SK-N-SH (cell line): ENCODE results near the gene SIRPD. TPM values are rescaled to one million over a fixed set of nuclear protein-coding genes. Genes with fewer than 3 reads are reported as not detected.

Source experiments
- CTCF ChIA-PET: fragments of 300-600, 350-600 bp; formaldehyde crosslinking; extraction: SDS; loops from one replicate; lab custom pipeline; 2021; lab: Yijun Ruan, JAX
- POLR2A ChIA-PET: fragments of 350-600 bp; sonication (Branson Sonifier 250); formaldehyde crosslinking; extraction: SDS; loops from one replicate; lab custom pipeline; 2020; ENCODE audit warnings: antibody characterized with exemption, inconsistent platforms; lab: Yijun Ruan, JAX
- DNase-seq: peaks from one replicate; pipeline ENCODE4 v3.0.0; 2012
- H2AFZ ChIP-seq: fragments of 200-600 bp; sonication (generic); 2 replicates; pipeline ENCODE4 v1.8.1; 2016; ENCODE audit warnings: antibody characterized with exemption, mild to moderate bottlenecking, low read depth
- H3F3A ChIP-seq: fragments of 200-600 bp; sonication (generic); replicated peaks from 2 replicates; pipeline ENCODE3; 2016; ENCODE audit warnings: antibody characterized with exemption, mild to moderate bottlenecking; ENCODE audit not compliant: insufficient read depth
- H3K27ac ChIP-seq, 2 experiments: fragments of 200-500 bp in 1 of 2; fragments of 200-600 bp in 1 of 2; sonication (Bioruptor generic) in 1 of 2; sonication (generic), shearing (Covaris generic) in 1 of 2; 2 replicates each; pipeline versions ENCODE4 v1.5.1 to v1.6.1; 2014 to 2016; ENCODE audit warnings: low read depth in 2 of 2, inconsistent platforms in 1 of 2, low read length in 1 of 2, mild to moderate bottlenecking in 1 of 2, mixed read lengths in 1 of 2
- H3K27me3 ChIP-seq: fragments of 200-600 bp; sonication (generic), shearing (Covaris generic); 2 replicates; pipeline ENCODE4 v1.6.1; 2016; ENCODE audit warnings: mixed run types; ENCODE audit not compliant: insufficient read depth
- H3K36me3 ChIP-seq, 2 experiments: fragments of 200-500 bp in 1 of 2; fragments of 200-600 bp in 1 of 2; sonication (Bioruptor generic) in 1 of 2; sonication (generic) in 1 of 2; replicated peaks in 1 of 2; 2 replicates each; pipeline versions ENCODE3 to v1.5.1; 2014 to 2016; ENCODE audit warnings: low read length in 1 of 2, mild to moderate bottlenecking in 1 of 2; ENCODE audit not compliant: insufficient read depth in 2 of 2, control insufficient read depth in 1 of 2
- H3K4me1 ChIP-seq, 2 experiments: fragments of 200-500 bp in 1 of 2; fragments of 200-600 bp in 1 of 2; sonication (Bioruptor generic) in 1 of 2; sonication (generic), shearing (Covaris generic) in 1 of 2; 2 replicates each; pipeline versions ENCODE4 v1.5.1 to v1.6.1; 2014 to 2016; ENCODE audit warnings: low read depth in 1 of 2, low read length in 1 of 2, mixed run types in 1 of 2; ENCODE audit not compliant: insufficient read depth in 2 of 2, control insufficient read depth in 1 of 2
- H3K4me2 ChIP-seq: fragments of 200-600 bp; sonication (generic), shearing (Covaris generic); 2 replicates; pipeline ENCODE4 v1.6.1; 2017; ENCODE audit warnings: mixed run types
- H3K4me3 ChIP-seq, 2 experiments: fragments of 200-500 bp in 1 of 2; fragments of 200-600 bp in 1 of 2; sonication (Bioruptor generic) in 1 of 2; sonication (generic), shearing (Covaris generic) in 1 of 2; 2 replicates each; pipeline versions ENCODE4 v1.5.1 to v1.8.1; 2014 to 2016; ENCODE audit warnings: low read depth in 2 of 2, inconsistent platforms in 1 of 2, low read length in 1 of 2, mild to moderate bottlenecking in 1 of 2, mixed read lengths in 1 of 2, moderate library complexity in 1 of 2
- H3K79me2 ChIP-seq: fragments of 200-600 bp; sonication (generic); 2 replicates; pipeline ENCODE4 v1.8.1; 2017; ENCODE audit warnings: mild to moderate bottlenecking; ENCODE audit not compliant: insufficient read depth
- H3K9ac ChIP-seq: fragments of 200-600 bp; sonication (generic); 2 replicates; pipeline ENCODE4 v1.6.1; 2017; ENCODE audit warnings: mixed run types
- H3K9me2 ChIP-seq: fragments of 200-600 bp; sonication (generic); 2 replicates; pipeline ENCODE4 v1.6.1; 2017; ENCODE audit warnings: mixed run types
- H3K9me3 ChIP-seq: fragments of 200-600 bp; sonication (generic); 2 replicates; pipeline ENCODE4 v1.6.1; 2017; ENCODE audit warnings: mixed run types, mild to moderate bottlenecking, moderate library complexity
- H4K20me1 ChIP-seq: fragments of 200-600 bp; sonication (generic); 2 replicates; pipeline ENCODE4 v1.6.1; 2017; ENCODE audit warnings: mild to moderate bottlenecking, mixed run types; ENCODE audit not compliant: insufficient read depth
- CHD2 ChIP-seq: fragments of 150-350 bp; IDR thresholded peaks from 2 replicates; pipeline ENCODE4 v1.6.1; 2018; ENCODE audit warnings: low read length; ENCODE audit not compliant: partially characterized antibody
- EP300 ChIP-seq, 2 experiments: IDR thresholded peaks; 2 replicates each; pipeline versions ENCODE4 v1.4.0 to v1.6.1; 2012; ENCODE audit warnings: borderline replicate concordance in 1 of 2, low read depth in 1 of 2, low read length in 1 of 2
- EZH2phosphoT487 ChIP-seq: fragments of 200-600 bp; sonication (generic); IDR thresholded peaks from 2 replicates; pipeline ENCODE4 v1.6.1; 2017; ENCODE audit warnings: low read depth, mixed run types, mild to moderate bottlenecking, antibody characterized with exemption, moderate library complexity, borderline replicate concordance
- FOSL2 ChIP-seq: IDR thresholded peaks from 2 replicates; pipeline ENCODE4 v1.4.0; 2012; ENCODE audit warnings: low read depth, mild to moderate bottlenecking, moderate library complexity, borderline replicate concordance
- FOXJ3 ChIP-seq: sonication (generic); formaldehyde crosslinking; IDR thresholded peaks from 2 replicates; pipeline ENCODE4 v1.5.1; 2020; ENCODE audit warnings: mild to moderate bottlenecking, missing genetic modification reagents
- FOXM1 ChIP-seq: IDR thresholded peaks from 2 replicates; pipeline ENCODE4 v1.4.0; 2012; ENCODE audit warnings: low read depth, mild to moderate bottlenecking
- GABPA ChIP-seq: IDR thresholded peaks from 2 replicates; pipeline ENCODE4 v1.4.0; 2012; ENCODE audit warnings: low read depth, mild to moderate bottlenecking
- GATA2 ChIP-seq: sonication (generic); formaldehyde crosslinking; IDR thresholded peaks from 2 replicates; pipeline ENCODE4 v1.5.0; 2020; ENCODE audit warnings: mild to moderate bottlenecking, missing genetic modification reagents
- IRF3 ChIP-seq: fragments of 150-350 bp; IDR thresholded peaks from 2 replicates; pipeline ENCODE4 v1.6.1; 2016; ENCODE audit warnings: mild to moderate bottlenecking, low read depth, low read length
- JUND ChIP-seq: IDR thresholded peaks from 2 replicates; pipeline ENCODE4 v1.4.0; 2012
- MAX ChIP-seq: IDR thresholded peaks from 2 replicates; pipeline ENCODE4 v1.4.0; 2012; ENCODE audit warnings: low read depth
- MEF2A ChIP-seq: IDR thresholded peaks from 2 replicates; pipeline ENCODE4 v1.4.0; 2012; ENCODE audit warnings: low read depth, borderline replicate concordance
- PBX3 ChIP-seq: IDR thresholded peaks from 2 replicates; pipeline ENCODE4; 2012
- POLR2AphosphoS5 ChIP-seq: IDR thresholded peaks from 2 replicates; pipeline ENCODE4 v1.6.1; 2012; ENCODE audit warnings: low read depth, low read length
- REST ChIP-seq: IDR thresholded peaks from 2 replicates; pipeline ENCODE4 v1.6.1; 2012; ENCODE audit warnings: mild to moderate bottlenecking, low read depth, low read length, moderate library complexity
- SMC3 ChIP-seq: IDR thresholded peaks from 2 replicates; pipeline ENCODE4 v1.6.1; 2012; ENCODE audit warnings: low read depth, low read length, improper control_type of control experiment
- TAF1 ChIP-seq: IDR thresholded peaks from 2 replicates; pipeline ENCODE4 v1.6.1; 2012; ENCODE audit warnings: low read depth, mild to moderate bottlenecking, low read length, moderate library complexity, borderline replicate concordance
- TCF12 ChIP-seq: IDR thresholded peaks from 2 replicates; pipeline ENCODE4 v1.4.0; 2012
- TEAD4 ChIP-seq: IDR thresholded peaks from 2 replicates; pipeline ENCODE4 v1.4.0; 2012; ENCODE audit warnings: mild to moderate bottlenecking, borderline replicate concordance; ENCODE audit not compliant: insufficient read depth
- WGBS: methylation state at CpG from one replicate; pipeline ENCODE4 v1.1.6; 2017; ENCODE audit warnings: low lambda C conversion rate; 5-methylcytosine and 5-hydroxymethylcytosine counted together
- polyA plus RNA-seq, 3 experiments: library from polyadenylated mRNA; depleted of rRNA; stranded (reverse); fragments of >200 nt; gene quantifications; 2 replicates each; pipeline ENCODE4 v1.2.3, GENCODE V29; 2012

SIRPD gene
- polyA plus RNA-seq, 1 of the 3 experiments (the other 2 are of a cell fraction) = not detected

GRCh38 chr20:1507276-1507675, 50.2 kb downstream of the SIRPD start:
- H3K27me3 ChIP-seq = peaks cover 10% of the 10 kb centered on the region; the same call in 1 of the 2 replicates
- no peak overlapping the region for H3K9ac ChIP-seq
- H3K4me1 ChIP-seq = no peaks in the 10 kb centered on the region
- no peaks in the 10 kb centered on the region for H3K9me3 ChIP-seq
- H3K4me3 ChIP-seq = no peak overlapping the region
- WGBS = 53% methylated on average over 3 of the region's 3 CpGs
- H3F3A ChIP-seq = no peaks in the 10 kb centered on the region
- no peaks in the 10 kb centered on the region for H3K9me2 ChIP-seq
- H3K27ac ChIP-seq = no peak overlapping the region
- H2AFZ ChIP-seq = no peak overlapping the region
- TF ChIP-seq MEF2A (no peak), MAX (no peak), EZH2phosphoT487 (no peak), GABPA (no peak), FOSL2 (no peak), EP300 (IDR thresholded peaks at IDR 0.05; ENCODE audit: borderline replicate concordance in 1 of 2, low read depth in 1 of 2, low read length in 1 of 2) (no peak), GATA2 (no peak), PBX3 (no peak), TEAD4 (no peak), JUND (no peak), SMC3 (no peak), POLR2AphosphoS5 (no peak), IRF3 (no peak), CHD2 (no peak), TCF12 (no peak), TAF1 (no peak), FOXJ3 (CRISPR knock-in tag) (no peak), REST (no peak), FOXM1 (no peak)
- H3K4me2 ChIP-seq = no peak overlapping the region
- H3K36me3 ChIP-seq = no peaks in the 10 kb centered on the region
- no peaks in the 10 kb centered on the region for H3K79me2 ChIP-seq
- no peak for DNase-seq
- CTCF ChIA-PET = interaction anchor here (1.6 to 2.7 kb wide), 2 partner anchors 15 to 270 kb away, joined by 4 to 12 read pairs; no protein-coding TSS in a partner anchor
- POLR2A ChIA-PET = no interaction called here
- no peaks in the 10 kb centered on the region for H4K20me1 ChIP-seq
